HFF-Myc (cell line): ENCODE data around the gene VSNL1.

Experiments used
- DNase-seq: peaks from one replicate; pipeline ENCODE4 v3.0.0-alpha.2; 2011; ENCODE audit warnings: low read depth; ENCODE audit errors: extremely low read depth
- H3K4me3 ChIP-seq: replicated peaks from 2 replicates; pipeline ENCODE4 v1.5.1; 2011; ENCODE audit warnings: low read depth, mild to moderate bottlenecking, control low read depth, low read length
- CTCF ChIP-seq: IDR thresholded peaks from 2 replicates; pipeline ENCODE4 v1.5.1; 2012; ENCODE audit warnings: mild to moderate bottlenecking, low read depth, low read length, control low read depth; ENCODE audit errors: missing control alignments

The VSNL1 gene

DNA sequence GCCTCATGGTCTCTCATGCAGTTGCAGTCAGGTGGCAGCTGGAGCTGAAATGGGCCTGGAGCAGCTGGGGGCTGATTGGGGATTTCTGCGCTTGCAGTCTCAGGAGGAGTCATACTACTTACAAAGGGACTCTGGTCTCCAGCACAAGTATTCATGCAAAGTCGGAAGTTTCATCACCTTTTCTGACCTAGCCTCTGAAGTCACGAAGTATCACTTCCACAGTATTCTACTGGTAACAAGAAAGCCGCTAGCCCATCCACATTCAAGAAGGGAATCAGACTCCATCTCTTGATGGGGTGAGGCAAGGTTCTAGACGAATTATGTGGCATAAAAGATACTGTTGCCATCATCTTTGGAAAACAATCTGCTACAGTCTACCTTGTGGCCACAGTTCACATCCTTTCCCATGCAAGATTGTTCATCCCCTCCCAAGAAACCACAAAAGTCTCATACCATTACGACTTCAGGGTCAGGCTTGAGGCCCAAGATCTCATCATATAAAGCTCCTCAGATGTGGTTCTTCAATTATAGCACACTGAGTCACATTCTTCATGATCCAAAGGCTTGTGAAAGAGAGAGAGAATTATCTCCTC is 117.9 kb downstream of the VSNL1 start:
- DNase-seq: no peak
- no peak overlapping the region for H3K4me3 ChIP-seq
- no peak for TF ChIP-seq CTCF

- TF ChIP-seq CTCF: no peak
- no peak overlapping the region for H3K4me3 ChIP-seq
- DNase-seq: no peak
Measured at GRCh38 chr2:17660219-17660618, 119.7 kb downstream of the VSNL1 start.

DNA sequence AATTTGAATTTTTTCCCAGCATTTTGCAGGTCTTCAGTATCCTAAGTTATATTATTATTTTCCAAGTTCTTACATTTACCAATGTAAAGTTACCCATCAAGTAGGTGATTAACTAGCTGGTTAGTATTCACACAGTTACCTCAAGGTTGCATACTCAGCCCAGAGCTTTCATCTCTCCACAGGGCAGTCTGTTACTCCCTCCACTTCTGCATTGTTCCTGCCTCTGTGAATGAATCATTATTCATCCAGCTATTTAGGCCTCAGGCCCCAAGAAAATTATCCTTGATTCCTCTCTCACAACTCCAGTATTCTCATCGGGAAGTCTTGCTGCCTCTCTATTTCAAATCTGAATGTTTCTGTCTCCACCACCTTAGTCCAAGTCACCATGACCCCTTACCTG is 121.0 kb downstream of the VSNL1 start:
- DNase-seq: no peak
- no peak overlapping the region for H3K4me3 ChIP-seq
- no peak for TF ChIP-seq CTCF

DNA sequence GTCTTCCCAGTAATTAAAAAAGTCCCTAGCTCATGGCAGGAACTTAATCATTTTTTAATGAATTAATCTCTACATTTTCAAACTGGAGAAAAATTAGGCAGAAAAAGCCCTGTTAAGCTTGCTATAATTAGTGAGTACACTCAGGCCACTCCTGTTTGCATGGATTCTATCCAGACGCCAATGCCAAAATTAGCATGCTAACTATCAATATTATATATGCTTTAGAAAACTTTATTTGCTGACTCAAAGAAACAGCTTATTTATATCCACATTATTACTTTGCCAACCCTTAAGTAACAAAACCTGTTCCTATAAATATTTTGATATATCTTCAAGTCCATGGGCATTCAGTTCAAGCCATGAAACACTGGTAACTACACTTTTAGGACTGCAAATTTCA is 122.2 kb downstream of the VSNL1 start:
- no peak overlapping the region for H3K4me3 ChIP-seq
- no peak for DNase-seq
- TF ChIP-seq CTCF: no peak

GRCh38 chr2:17664534-17664933 is 124.0 kb downstream of the VSNL1 start:
- no peak overlapping the region for H3K4me3 ChIP-seq
- no peak for DNase-seq
- no peak for TF ChIP-seq CTCF

DNA sequence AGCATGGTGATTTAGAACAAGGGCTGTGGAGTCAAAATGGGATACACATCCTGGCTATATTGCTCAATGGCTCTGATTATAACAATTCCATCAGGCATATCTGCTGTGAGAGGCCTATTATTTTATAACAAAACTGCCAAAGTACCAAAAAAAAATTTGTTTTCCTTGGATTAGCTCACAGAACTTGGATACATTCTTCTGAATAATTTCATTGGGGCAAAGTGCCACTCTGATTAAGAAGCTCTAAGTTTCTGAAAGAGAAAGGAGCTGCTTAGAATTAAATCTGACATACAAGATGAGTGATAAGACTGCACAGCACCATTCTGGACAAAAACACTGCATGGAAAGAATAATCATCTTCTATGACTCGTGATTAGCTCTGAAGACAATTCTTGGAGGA is 127.4 kb downstream of the VSNL1 start:
- no peak overlapping the region for H3K4me3 ChIP-seq
- TF ChIP-seq CTCF: no peak
- DNase-seq: no peak
